ENCODE data around the gene ETV3.

GRCh38 chr1:157114183-157115121, 23.7 kb downstream of the ETV3 start:
- TF ChIP-seq REST (IDR thresholded peaks at IDR 0.05; ENCODE audit: insufficient read depth in 1 of 2, low read depth in 2 of 2, low read length in 2 of 2) (no peak), TAF1 (IDR thresholded peaks at IDR 0.05; ENCODE audit: borderline replicate concordance, insufficient read depth, low read length) (no peak), POLR2AphosphoS5 (IDR thresholded peaks at IDR 0.05; ENCODE audit: low read depth, low read length) (no peak), SIN3A (IDR thresholded peaks at IDR 0.05; ENCODE audit: borderline replicate concordance, insufficient read depth, low read length) (no peak), FOXP2 (optimal IDR thresholded peaks at IDR 0.05; ENCODE audit: borderline replicate concordance, extremely low read depth, extremely low read length, insufficient read depth) (no peak)
